ENCODE measurements around the gene EXD1.
"Not testable (repeated sequence)": the region's sequence is repeated elsewhere in the genome, so short reads cannot be mapped to it uniquely, and the experiment has no call there.

EXD1 gene

GRCh38 chr15:41230650-41231421, at the start of gene EXD1, which contains the start of gene CHP1:
Gene EXD1 (minus strand): TSS chr15:41230757. CDS start chr15:41226575, 4,182 bp downstream.
Gene CHP1 (plus strand): TSS chr15:41231268. CDS start chr15:41231383, 115 bp downstream.
- peak; percentile 89 to 97 (median 93) for DNase-seq (ENCODE audit: low read depth in 4 of 4, low spot score in 1 of 4)

GRCh38 chr15:41279535-41280283, 49.2 kb upstream of the EXD1 start:
- DNase-seq (ENCODE audit: low read depth in 4 of 4, low spot score in 1 of 4), result no peak

GRCh38 chr15:41278319-41278718, 47.8 kb upstream of the EXD1 start:
- DNase-seq (ENCODE audit: low read depth in 4 of 4, low spot score in 1 of 4), result no peak

- no peak for DNase-seq (ENCODE audit: low read depth in 4 of 4, low spot score in 1 of 4)
Measured at GRCh38 chr15:41276831-41277230, 46.3 kb upstream of the EXD1 start.

GRCh38 chr15:41269887-41270286, 39.3 kb upstream of the EXD1 start:
- DNase-seq (ENCODE audit: low read depth in 4 of 4, low spot score in 1 of 4), result no peak

- DNase-seq (ENCODE audit: low read depth in 4 of 4, low spot score in 1 of 4), result no peak
Measured at GRCh38 chr15:41263891-41264351, 33.4 kb upstream of the EXD1 start.

- DNase-seq (ENCODE audit: low read depth in 4 of 4, low spot score in 1 of 4), result no peak
Measured at GRCh38 chr15:41262571-41262970, 32.0 kb upstream of the EXD1 start.

- not testable (repeated sequence) for DNase-seq (ENCODE audit: low read depth in 4 of 4, low spot score in 1 of 4)
Measured at GRCh38 chr15:41260924-41261323, 30.4 kb upstream of the EXD1 start.

GRCh38 chr15:41259546-41260189, 29.1 kb upstream of the EXD1 start:
- DNase-seq (ENCODE audit: low read depth in 4 of 4, low spot score in 1 of 4), result no peak

- no peak for DNase-seq (ENCODE audit: low read depth in 4 of 4, low spot score in 1 of 4)
Measured at GRCh38 chr15:41258750-41259471, 28.4 kb upstream of the EXD1 start.

GRCh38 chr15:41256577-41257038, 26.1 kb upstream of the EXD1 start:
- DNase-seq (ENCODE audit: low read depth in 4 of 4, low spot score in 1 of 4), result no peak

- no peak for DNase-seq (ENCODE audit: low read depth in 4 of 4, low spot score in 1 of 4)
Measured at GRCh38 chr15:41256103-41256502, 25.5 kb upstream of the EXD1 start.

- DNase-seq (ENCODE audit: low read depth in 4 of 4, low spot score in 1 of 4), result no peak
Measured at GRCh38 chr15:41254560-41254959, 24.0 kb upstream of the EXD1 start.

GRCh38 chr15:41251411-41251810, 20.9 kb upstream of the EXD1 start:
- no peak for DNase-seq (ENCODE audit: low read depth in 4 of 4, low spot score in 1 of 4)

- DNase-seq (ENCODE audit: low read depth in 4 of 4, low spot score in 1 of 4), result not testable (repeated sequence)
Measured at GRCh38 chr15:41250745-41251144, 20.2 kb upstream of the EXD1 start.

- DNase-seq (ENCODE audit: low read depth in 4 of 4, low spot score in 1 of 4), result no peak
Measured at GRCh38 chr15:41241221-41241964, 10.8 kb upstream of the EXD1 start.

GRCh38 chr15:41238100-41238499, 7.5 kb upstream of the EXD1 start:
- no peak for DNase-seq (ENCODE audit: low read depth in 4 of 4, low spot score in 1 of 4)

GRCh38 chr15:41235929-41236328, 5.4 kb upstream of the EXD1 start:
- no peak for DNase-seq (ENCODE audit: low read depth in 4 of 4, low spot score in 1 of 4)

GRCh38 chr15:41235228-41235627, 4.7 kb upstream of the EXD1 start:
- not testable (repeated sequence) for DNase-seq (ENCODE audit: low read depth in 4 of 4, low spot score in 1 of 4)

GRCh38 chr15:41233367-41233771, 2.8 kb upstream of the EXD1 start:
- DNase-seq (ENCODE audit: low read depth in 4 of 4, low spot score in 1 of 4), result no peak

Measured in stimulated activated CD4-positive, alpha-beta T cell treated with anti-CD3 and anti-CD28 coated beads, Interleukin-1b, Interleukin-23, amount 100 ng/mL, for 24 hours (primary cell).